Measurements from ENCODE around the gene STUM. TPM values are rescaled to one million over a fixed set of nuclear protein-coding genes. Genes with fewer than 3 reads are reported as not detected.

The STUM gene
- total RNA-seq, 1 experiment from 2014 or later: 0.11 TPM

DNA sequence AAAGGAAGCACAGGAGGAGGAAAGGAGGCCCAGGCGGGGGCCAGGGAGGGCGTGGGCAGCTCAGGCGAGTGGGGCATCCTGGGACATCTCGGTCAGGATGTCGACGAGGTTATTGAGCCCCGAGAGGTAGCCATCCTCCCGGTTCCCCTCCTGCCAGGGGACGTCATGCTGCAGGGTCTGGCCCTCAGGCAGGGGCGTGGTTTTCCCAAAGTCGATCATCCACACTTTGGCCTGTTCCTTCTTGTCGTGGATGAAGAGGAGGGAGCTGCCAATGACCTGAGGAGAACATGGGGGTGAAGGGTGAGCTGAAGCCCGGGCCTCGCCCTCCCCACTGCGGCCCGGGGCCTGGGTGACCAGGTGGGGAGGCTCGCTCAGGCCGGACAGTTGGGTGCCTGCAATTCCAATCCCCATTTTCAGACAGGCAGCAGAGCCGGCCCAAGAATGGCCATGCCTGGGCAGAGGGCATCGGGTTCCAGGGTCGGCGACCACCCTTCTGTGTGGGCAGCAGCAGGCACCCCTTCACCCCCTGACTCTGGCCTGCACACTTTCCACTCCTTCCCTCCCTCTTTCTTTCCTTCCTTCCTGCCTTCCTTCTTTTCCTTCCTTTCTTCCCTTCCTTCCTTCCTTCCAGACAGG is 86.2 kb downstream of the STUM start:
- TF ChIP-seq, protein P1, sequence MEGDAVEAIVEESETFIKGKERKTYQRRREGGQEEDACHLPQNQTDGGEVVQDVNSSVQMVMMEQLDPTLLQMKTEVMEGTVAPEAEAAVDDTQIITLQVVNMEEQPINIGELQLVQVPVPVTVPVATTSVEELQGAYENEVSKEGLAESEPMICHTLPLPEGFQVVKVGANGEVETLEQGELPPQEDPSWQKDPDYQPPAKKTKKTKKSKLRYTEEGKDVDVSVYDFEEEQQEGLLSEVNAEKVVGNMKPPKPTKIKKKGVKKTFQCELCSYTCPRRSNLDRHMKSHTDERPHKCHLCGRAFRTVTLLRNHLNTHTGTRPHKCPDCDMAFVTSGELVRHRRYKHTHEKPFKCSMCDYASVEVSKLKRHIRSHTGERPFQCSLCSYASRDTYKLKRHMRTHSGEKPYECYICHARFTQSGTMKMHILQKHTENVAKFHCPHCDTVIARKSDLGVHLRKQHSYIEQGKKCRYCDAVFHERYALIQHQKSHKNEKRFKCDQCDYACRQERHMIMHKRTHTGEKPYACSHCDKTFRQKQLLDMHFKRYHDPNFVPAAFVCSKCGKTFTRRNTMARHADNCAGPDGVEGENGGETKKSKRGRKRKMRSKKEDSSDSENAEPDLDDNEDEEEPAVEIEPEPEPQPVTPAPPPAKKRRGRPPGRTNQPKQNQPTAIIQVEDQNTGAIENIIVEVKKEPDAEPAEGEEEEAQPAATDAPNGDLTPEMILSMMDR (conservative IDR thresholded peaks at IDR 0.05): no peak
- H2BK20ac ChIP-seq (ENCODE audit: low read depth, low read length, poor library complexity, severe bottlenecking): no peak overlapping the region
- no peaks in the 10 kb centered on the region for H3K27me3 ChIP-seq (ENCODE audit: insufficient read depth, low read length)
- no peak overlapping the region for H2BK5ac ChIP-seq (ENCODE audit: insufficient read length, low read length)
- H3K4me1 ChIP-seq (ENCODE audit: insufficient read depth, low read length): no peaks in the 10 kb centered on the region
- peaks cover 0 to 4% (median 2%) of the 10 kb centered on the region in 3 experiments; a peak in 2 of 7 replicates for H3K36me3 Mint-ChIP-seq (ENCODE audit: insufficient read depth in 1 of 3, low read depth in 3 of 3)
- no peak for DNase-seq
- WGBS (ENCODE audit: extremely low coverage, insufficient read length, low lambda C conversion rate): no CpG with 5 or more reads among the region's 22 CpGs
- peaks cover 13 to 21% of the 10 kb centered on the region in 2 experiments for H3K4me1 Mint-ChIP-seq
- no peak overlapping the region for H3K4me3 Mint-ChIP-seq
- no peak overlapping the region for H2BK15ac ChIP-seq (ENCODE audit: low read depth, low read length)
- no peak overlapping the region for H2AFZ ChIP-seq (ENCODE audit: low read length)
- H3K9me3 ChIP-seq (ENCODE audit: control insufficient read depth, low read depth, low read length): no peaks in the 10 kb centered on the region
- no peak overlapping the region for H4K8ac ChIP-seq (replicated peaks; ENCODE audit: insufficient read length, low read depth, low read length)
- no peak overlapping the region for H3K14ac ChIP-seq (ENCODE audit: insufficient read depth, low read length)
- H3K27ac Mint-ChIP-seq: peak overlapping the region in 1 of 3 experiments; percentile 70; a peak in 2 of 7 replicates
- H3K9ac ChIP-seq (ENCODE audit: extremely low read depth, insufficient read length, low read length): no peak overlapping the region
- H3K4ac ChIP-seq (ENCODE audit: low read depth, low read length): no peak overlapping the region
- no peak overlapping the region for H3K23ac ChIP-seq (ENCODE audit: insufficient read length, low read depth, low read length)
- H3K79me2 ChIP-seq (ENCODE audit: insufficient read depth, low read length): no peaks in the 10 kb centered on the region
- H3K4me2 ChIP-seq (ENCODE audit: insufficient read depth, insufficient read length, low read length): no peak overlapping the region
- no peaks in the 10 kb centered on the region for H3K9me3 Mint-ChIP-seq
- no peak overlapping the region for H3T11ph ChIP-seq (ENCODE audit: low read length)
- H2BK120ac ChIP-seq (ENCODE audit: low read depth, low read length, poor library complexity, severe bottlenecking): no peak overlapping the region
- H4K20me1 ChIP-seq (ENCODE audit: control insufficient read depth, insufficient read depth, insufficient read length): no peaks in the 10 kb centered on the region
- no peaks in the 10 kb centered on the region for H3K79me1 ChIP-seq (ENCODE audit: insufficient read depth, low read depth, low read length, poor library complexity, severe bottlenecking)
- no peak overlapping the region for H4K5ac ChIP-seq (ENCODE audit: insufficient read length, low read depth, low read length)
- H3K27ac ChIP-seq (ENCODE audit: insufficient read length, low read depth, low read length): no peak overlapping the region
- H2BK12ac ChIP-seq (ENCODE audit: insufficient read length, low read depth, low read length): no peak overlapping the region
- no peak overlapping the region for H4K91ac ChIP-seq (ENCODE audit: insufficient read length, low read depth, low read length)
- no peak overlapping the region for H2AK5ac ChIP-seq (ENCODE audit: insufficient read length, low read length)
- H3K27me3 Mint-ChIP-seq (ENCODE audit: low read depth): peaks cover 2% of the 10 kb centered on the region; the same call in 1 of the 2 replicates
- H3K56ac ChIP-seq (ENCODE audit: insufficient read length, low read depth, low read length): no peak overlapping the region
- H3K18ac ChIP-seq (ENCODE audit: insufficient read length, low read depth, low read length): no peak overlapping the region
- no peaks in the 10 kb centered on the region for H3K23me2 ChIP-seq (ENCODE audit: insufficient read length, low read depth, low read length, poor library complexity, severe bottlenecking)

All from H9 (cell line).